ENCODE results near the gene RPS5. TPM values are rescaled to one million over a fixed set of nuclear protein-coding genes. Genes with fewer than 3 reads are reported as not detected.
"Not testable (repeated sequence)": the region's sequence is repeated elsewhere in the genome, so short reads cannot be mapped to it uniquely, and the experiment has no call there.

The RPS5 gene
- total and polyA plus RNA-seq, 5 donors, result 513 to 681 (median 566) TPM

DNA sequence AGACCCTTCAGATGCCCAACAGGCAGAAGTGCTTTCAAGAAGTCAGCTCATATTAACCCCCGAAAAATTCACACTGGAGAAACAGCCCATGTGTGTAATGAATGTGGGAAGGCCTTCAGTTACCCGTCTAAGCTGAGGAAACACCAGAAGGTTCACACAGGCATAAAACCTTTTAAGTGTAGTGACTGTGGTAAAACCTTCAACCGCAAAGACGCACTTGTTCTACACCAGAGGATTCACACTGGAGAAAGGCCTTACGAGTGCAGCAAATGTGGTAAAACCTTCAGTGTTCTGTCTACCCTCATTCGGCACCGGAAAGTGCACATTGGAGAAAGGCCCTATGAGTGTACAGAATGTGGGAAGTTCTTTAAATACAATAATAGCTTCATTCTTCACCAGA is 30.0 kb downstream of the RPS5 start:
- intact Hi-C loops (cut with DNase I), result no loop called here
- ATAC-seq (no peak), DNase-seq (no peak)
- no peak overlapping the region for H3K4me3 ChIP-seq (ENCODE audit: low read length)
- no peaks in the 10 kb centered on the region for H3K27me3 ChIP-seq (ENCODE audit: control insufficient read depth, insufficient read depth)
- H3K27ac ChIP-seq (ENCODE audit: low read length), result no peak overlapping the region
- no peaks in the 10 kb centered on the region for H3K4me1 ChIP-seq (ENCODE audit: control insufficient read depth, insufficient read depth, low read length)
- 96% methylated on average over 7 of the region's 7 CpGs for WGBS
- no peaks in the 10 kb centered on the region for H3K9me3 ChIP-seq (ENCODE audit: control insufficient read depth, low read length)

GRCh38 chr19:58428617-58429016 is 41.5 kb downstream of the RPS5 start:
- Histone ChIP-seq H3K4me3 (ENCODE audit: low read length) (no peak overlapping the region), H3K27ac (ENCODE audit: low read length) (no peak overlapping the region), H3K27me3 (ENCODE audit: control insufficient read depth, insufficient read depth) (no peaks in the 10 kb centered on the region), H3K9me3 (ENCODE audit: control insufficient read depth, low read length) (peaks cover 29% of the 10 kb centered on the region), H3K4me1 (ENCODE audit: control insufficient read depth, insufficient read depth, low read length) (no peaks in the 10 kb centered on the region)
- intact Hi-C loops (cut with DNase I), result no loop called here
- DNase-seq (no peak), ATAC-seq (peak in 1 of 2 donors; percentile 22)
- WGBS, result 75% methylated on average over 1 of the region's 1 CpG

- intact Hi-C loops (cut with DNase I), result no loop called here
- Histone ChIP-seq H3K9me3 (ENCODE audit: control insufficient read depth, low read length) (peaks cover 40% of the 10 kb centered on the region), H3K27ac (ENCODE audit: low read length) (no peak overlapping the region), H3K4me1 (ENCODE audit: control insufficient read depth, insufficient read depth, low read length) (no peaks in the 10 kb centered on the region), H3K27me3 (ENCODE audit: control insufficient read depth, insufficient read depth) (no peaks in the 10 kb centered on the region), H3K4me3 (ENCODE audit: low read length) (no peak overlapping the region)
- no peak for DNase-seq
- ATAC-seq, result no peak
Observed at GRCh38 chr19:58429745-58430144, 42.7 kb downstream of the RPS5 start.

GRCh38 chr19:58434217-58434616 is 47.1 kb downstream of the RPS5 start:
- no peak for DNase-seq
- Histone ChIP-seq H3K4me3 (ENCODE audit: low read length) (peak overlapping the region; percentile 11), H3K27ac (ENCODE audit: low read length) (no peak overlapping the region), H3K4me1 (ENCODE audit: control insufficient read depth, insufficient read depth, low read length) (peaks cover 2% of the 10 kb centered on the region), H3K9me3 (ENCODE audit: control insufficient read depth, low read length) (peaks cover 40% of the 10 kb centered on the region), H3K27me3 (ENCODE audit: control insufficient read depth, insufficient read depth) (no peaks in the 10 kb centered on the region)
- ATAC-seq, result no peak
- 96% methylated on average over 2 of the region's 2 CpGs for WGBS
- intact Hi-C loops (cut with DNase I), result no loop called here

GRCh38 chr19:58439576-58440554 is 52.8 kb downstream of the RPS5 start, which contains the start of gene ZNF132:
ZNF132 (minus strand) TSS chr19:58440153; CDS start chr19:58439821, 332 bp downstream.
- 7% methylated on average over 59 of the region's 59 CpGs for WGBS
- H3K9me3 ChIP-seq (ENCODE audit: control insufficient read depth, low read length), result peaks cover 3% of the 10 kb centered on the region
- peak; percentile 99 for ATAC-seq
- H3K4me1 ChIP-seq (ENCODE audit: control insufficient read depth, insufficient read depth, low read length), result peaks cover 6% of the 10 kb centered on the region
- no peaks in the 10 kb centered on the region for H3K27me3 ChIP-seq (ENCODE audit: control insufficient read depth, insufficient read depth)
- DNase-seq, result peak; percentile 98
- intact Hi-C loops (cut with DNase I), result no loop called here
- H3K4me3 ChIP-seq (ENCODE audit: low read length), result peak within 1 kb of the TSS; percentile 80
- peak within 1 kb of the TSS; percentile 77 for H3K27ac ChIP-seq (ENCODE audit: low read length)

- Histone ChIP-seq H3K4me1 (ENCODE audit: control insufficient read depth, insufficient read depth, low read length) (peaks cover 6% of the 10 kb centered on the region), H3K9me3 (ENCODE audit: control insufficient read depth, low read length) (no peaks in the 10 kb centered on the region), H3K27me3 (ENCODE audit: control insufficient read depth, insufficient read depth) (no peaks in the 10 kb centered on the region), H3K27ac (ENCODE audit: low read length) (peak overlapping the region; percentile 77), H3K4me3 (ENCODE audit: low read length) (peak overlapping the region; percentile 80)
- peak; percentile 5 to 21 for ATAC-seq
- DNase-seq, result no peak
- WGBS, result 12% methylated on average over 31 of the region's 31 CpGs
- intact Hi-C loops (cut with DNase I), result no loop called here
Observed at GRCh38 chr19:58440556-58440955, 53.5 kb downstream of the RPS5 start.

DNA sequence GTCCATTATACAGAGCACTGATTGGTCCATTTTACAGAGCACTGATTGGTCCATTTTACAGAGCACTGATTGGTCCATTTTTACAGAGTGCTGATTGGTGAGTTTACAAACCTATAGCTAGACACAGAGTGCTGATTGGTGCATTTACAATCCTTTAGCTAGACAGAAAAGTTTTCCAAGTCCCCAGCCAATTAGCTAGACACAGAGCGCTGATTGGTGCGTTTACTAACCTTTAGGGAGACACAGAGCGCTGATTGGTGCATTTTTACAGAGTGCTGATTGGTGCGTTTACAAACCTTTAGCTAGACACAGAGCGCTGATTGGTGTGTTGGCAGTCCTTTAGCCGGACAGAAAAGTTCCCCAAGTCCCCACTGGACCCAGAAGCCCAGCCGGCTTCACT is 55.9 kb downstream of the RPS5 start:
- H3K27ac ChIP-seq (ENCODE audit: low read length); H3K4me1 ChIP-seq (ENCODE audit: control insufficient read depth, insufficient read depth, low read length); H3K9me3 ChIP-seq (ENCODE audit: control insufficient read depth, low read length); H3K4me3 ChIP-seq (ENCODE audit: low read length); H3K27me3 ChIP-seq (ENCODE audit: control insufficient read depth, insufficient read depth); ATAC-seq; DNase-seq; intact Hi-C loops (cut with DNase I): not testable (repeated sequence)
- 88% methylated on average over 7 of the region's 7 CpGs for WGBS

Small RNAs within 50 kb of the gene (microRNA-seq; reads per million reads assigned to microRNA genes)
- gene MIR4754, result 0 reads per million in 2 donors

Other genes starting within 250 kb of the RPS5 start
- gene ZNF329, start 236.5 kb upstream of the RPS5 start, total RNA-seq, result 10 to 100 TPM in 2 of 4 donors, 1 to 10 TPM in 2; 7.8 to 10.3 (median 9.6) TPM
- gene ZNF329, start 236.5 kb upstream of the RPS5 start, polyA plus RNA-seq, result 4.8 TPM
- 10 to 100 TPM; 19.1 to 24.8 (median 22.4) TPM for gene ZNF274, start 204.2 kb upstream of the RPS5 start, total RNA-seq
- 14.4 TPM for gene ZNF274, start 204.2 kb upstream of the RPS5 start, polyA plus RNA-seq
- gene ZNF544, start 158.4 kb upstream of the RPS5 start, total RNA-seq, result 10 to 100 TPM; 23.7 to 29.5 (median 26.1) TPM
- 29.1 TPM for gene ZNF544, start 158.4 kb upstream of the RPS5 start, polyA plus RNA-seq
- 1 to 10 TPM; 5.3 to 6.7 (median 6.0) TPM for gene ZNF8, start 108.3 kb upstream of the RPS5 start, total RNA-seq
- 3.1 TPM for gene ZNF8, start 108.3 kb upstream of the RPS5 start, polyA plus RNA-seq
- gene ERVK3-1, start 81.9 kb upstream of the RPS5 start, total RNA-seq, result 10 to 100 TPM; 19.9 to 24.1 (median 21.1) TPM
- gene ERVK3-1, start 81.9 kb upstream of the RPS5 start, polyA plus RNA-seq, result 27.7 TPM
- 1 to 10 TPM; 1.4 to 2.1 (median 1.9) TPM for gene ZSCAN22, start 60.3 kb upstream of the RPS5 start, total RNA-seq
- gene ZSCAN22, start 60.3 kb upstream of the RPS5 start, polyA plus RNA-seq, result 0.79 TPM
- gene A1BG, start 33.8 kb upstream of the RPS5 start, total RNA-seq, result 10 to 100 TPM; 21.0 to 36.0 (median 28.6) TPM
- 32.6 TPM for gene A1BG, start 33.8 kb upstream of the RPS5 start, polyA plus RNA-seq
- gene ZNF497, start 24.5 kb upstream of the RPS5 start, total RNA-seq, result 1 to 10 TPM in 1 of 4 donors, under 1 TPM in 3; 0.33 to 1.1 (median 0.47) TPM
- 0.27 TPM for gene ZNF497, start 24.5 kb upstream of the RPS5 start, polyA plus RNA-seq
- gene ZNF837, start 6.2 kb upstream of the RPS5 start, total RNA-seq, result under 1 TPM; 0.33 to 0.82 (median 0.55) TPM
- 0.52 TPM for gene ZNF837, start 6.2 kb upstream of the RPS5 start, polyA plus RNA-seq
- gene RNF225, start 8.4 kb downstream of the RPS5 start, total RNA-seq, result not detected
- gene RNF225, start 8.4 kb downstream of the RPS5 start, polyA plus RNA-seq, result not detected
- gene ZNF584, start 21.4 kb downstream of the RPS5 start, total RNA-seq, result 10 to 100 TPM; 19.2 to 22.6 (median 20.2) TPM
- 13.6 TPM for gene ZNF584, start 21.4 kb downstream of the RPS5 start, polyA plus RNA-seq
- 1 to 10 TPM; 6.4 to 7.5 (median 6.8) TPM for gene ZNF132, start 52.9 kb downstream of the RPS5 start, total RNA-seq
- gene ZNF132, start 52.9 kb downstream of the RPS5 start, polyA plus RNA-seq, result 2.4 TPM
- 1 to 10 TPM; 2.7 to 4.8 (median 3.7) TPM for gene ZNF324B, start 64.4 kb downstream of the RPS5 start, total RNA-seq
- gene ZNF324B, start 64.4 kb downstream of the RPS5 start, polyA plus RNA-seq, result 1.9 TPM
- gene ZNF324, start 79.8 kb downstream of the RPS5 start, total RNA-seq, result 1 to 10 TPM; 5.2 to 7.4 (median 6.9) TPM
- 3.3 TPM for gene ZNF324, start 79.8 kb downstream of the RPS5 start, polyA plus RNA-seq
- gene ZNF446, start 89.1 kb downstream of the RPS5 start, total RNA-seq, result 1 to 10 TPM; 4.8 to 7.6 (median 5.7) TPM
- 6.4 TPM for gene ZNF446, start 89.1 kb downstream of the RPS5 start, polyA plus RNA-seq
- 1 to 10 TPM; 5.3 to 8.1 (median 7.5) TPM for gene SLC27A5, start 124.7 kb downstream of the RPS5 start, total RNA-seq
- 7.6 TPM for gene SLC27A5, start 124.7 kb downstream of the RPS5 start, polyA plus RNA-seq
- gene ZBTB45, start 132.5 kb downstream of the RPS5 start, total RNA-seq, result 10 to 100 TPM in 3 of 4 donors, 1 to 10 TPM in 1; 9.9 to 13.1 (median 11.1) TPM
- 7.0 TPM for gene ZBTB45, start 132.5 kb downstream of the RPS5 start, polyA plus RNA-seq
- gene TRIM28, start 156.8 kb downstream of the RPS5 start, total RNA-seq, result 100 to 1,000 TPM; 139 to 161 (median 148) TPM
- 98.7 TPM for gene TRIM28, start 156.8 kb downstream of the RPS5 start, polyA plus RNA-seq
- gene CHMP2A, start 167.8 kb downstream of the RPS5 start, total RNA-seq, result 100 to 1,000 TPM; 106 to 116 (median 114) TPM
- 196 TPM for gene CHMP2A, start 167.8 kb downstream of the RPS5 start, polyA plus RNA-seq
- gene UBE2M, start 171.3 kb downstream of the RPS5 start, total RNA-seq, result 100 to 1,000 TPM; 117 to 137 (median 123) TPM
- gene UBE2M, start 171.3 kb downstream of the RPS5 start, polyA plus RNA-seq, result 92.7 TPM
- gene MZF1, start 186.1 kb downstream of the RPS5 start, total RNA-seq, result 10 to 100 TPM; 10.1 to 15.6 (median 12.8) TPM
- 12.0 TPM for gene MZF1, start 186.1 kb downstream of the RPS5 start, polyA plus RNA-seq

Measured in right cardiac atrium (tissue), 5 donors.